IMR-90 (cell line): Measurements from ENCODE around the gene SMARCD2.

Source experiments
- CHD1 ChIP-seq: IDR thresholded peaks from 2 replicates; pipeline ENCODE4 v1.6.1; 2012; ENCODE audit warnings: low read depth, low read length, improper control_type of control experiment
- CTCF ChIP-seq: conservative IDR thresholded peaks from 2 replicates; pipeline ENCODE4 v1.5.1; 2012; ENCODE audit warnings: mild to moderate bottlenecking, low read depth, low read length, improper control_type of control experiment
- MXI1 ChIP-seq: IDR thresholded peaks from 2 replicates; pipeline ENCODE4 v1.6.1; 2012; ENCODE audit warnings: low read depth, mild to moderate bottlenecking, low read length, moderate library complexity, borderline replicate concordance
- POLR2A ChIP-seq: IDR thresholded peaks from 2 replicates; pipeline ENCODE4 v1.6.1; 2012; ENCODE audit warnings: mild to moderate bottlenecking, low read depth, low read length
- RAD21 ChIP-seq: IDR thresholded peaks from 2 replicates; pipeline ENCODE4 v1.6.1; 2012; ENCODE audit warnings: low read length, improper control_type of control experiment
- RCOR1 ChIP-seq: IDR thresholded peaks from 2 replicates; pipeline ENCODE4 v1.6.1; 2012; ENCODE audit warnings: mild to moderate bottlenecking, low read length, improper control_type of control experiment; ENCODE audit not compliant: insufficient replicate concordance
- USF2 ChIP-seq: fragments of 150-350 bp; IDR thresholded peaks from 2 replicates; pipeline ENCODE4 v1.6.1; 2017; ENCODE audit warnings: mild to moderate bottlenecking, antibody characterized with exemption, low read length, low read depth

GRCh38 chr17:63816123-63816522 lies 26.4 kb downstream of the SMARCD2 start:
- TF ChIP-seq POLR2A (no peak), USF2 (no peak), CHD1 (no peak), CTCF (no peak), MXI1 (no peak), RCOR1 (no peak), RAD21 (no peak)
